Breast epithelium (tissue), 3 donors: ENCODE data around the gene HNMT.

Source experiments
- CTCF ChIP-seq, 3 donors: fragments of 450-650 bp; IDR thresholded peaks; one replicate each; pipeline ENCODE4 v1.5.1; 2016 to 2017; ENCODE audit warnings: antibody characterized with exemption in 3 of 3, mild to moderate bottlenecking in 3 of 3, moderate library complexity in 3 of 3
- POLR2A ChIP-seq: fragments of 450-650 bp; IDR thresholded peaks from one replicate; pipeline ENCODE4 v1.6.1; 2016; ENCODE audit warnings: antibody characterized with exemption, mild to moderate bottlenecking, moderate library complexity
- POLR2AphosphoS5 ChIP-seq, 3 donors: sonication (generic); formaldehyde crosslinking; IDR thresholded peaks; one replicate each; pipeline ENCODE4 v1.6.1; 2017; ENCODE audit warnings: antibody characterized with exemption in 3 of 3

DNA sequence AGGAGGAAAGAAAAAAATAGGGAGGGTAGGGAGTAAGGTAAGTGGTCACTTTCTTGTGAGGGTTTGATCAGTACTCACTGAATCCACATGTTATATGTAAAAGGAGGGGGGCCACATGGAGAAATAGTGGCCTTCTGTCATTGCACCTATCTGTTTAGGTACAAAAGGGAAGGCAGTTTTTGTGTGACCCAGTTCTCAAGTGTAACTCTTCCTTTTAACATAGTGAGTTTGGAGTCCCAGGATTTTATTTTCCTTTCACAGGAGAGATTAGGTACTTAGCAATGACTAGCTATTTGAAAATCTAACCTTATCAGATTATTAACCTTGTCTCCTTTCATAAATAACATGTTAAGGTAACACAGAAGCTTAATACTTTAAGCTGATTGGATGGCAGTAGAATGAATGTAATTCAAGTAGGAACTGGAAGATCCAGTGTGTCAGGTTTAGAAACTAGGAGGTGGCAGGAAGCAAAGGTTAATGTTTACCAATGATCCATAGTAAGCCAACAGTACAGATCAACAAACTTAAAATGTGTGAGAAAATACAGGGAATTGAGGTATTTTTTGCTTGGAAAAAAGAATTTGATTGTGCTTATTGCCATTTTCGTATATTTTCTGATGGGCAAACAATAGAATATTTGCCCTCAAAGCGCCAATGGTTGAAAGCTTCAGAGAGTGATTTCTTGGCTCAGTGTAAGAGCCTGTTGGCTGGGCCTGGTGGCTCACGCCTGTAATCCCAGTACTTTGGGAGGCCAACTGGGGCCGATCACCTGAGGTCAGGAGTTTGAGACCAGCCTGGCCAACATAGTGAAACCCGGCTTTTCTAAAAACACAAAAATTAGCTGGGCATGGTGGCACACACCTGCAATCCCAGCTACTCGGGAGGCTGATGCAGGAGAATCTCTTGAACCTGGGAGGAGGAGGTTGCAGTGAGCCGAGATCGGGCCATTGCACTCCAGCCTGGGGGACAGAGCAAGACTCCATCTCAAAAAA is 11.3 kb downstream of the HNMT start:
- peak in 1 of 3 donors; percentile 24 for TF ChIP-seq POLR2AphosphoS5 (IDR thresholded peaks at IDR 0.05)
- no peak for TF ChIP-seq POLR2A
- no peak for TF ChIP-seq CTCF (IDR thresholded peaks at IDR 0.05)
